GM12872 (cell line): ENCODE measurements around the gene RRH.

Source experiments
- TF ChIP-seq, protein P1 (sequence below): IDR thresholded peaks from 3 replicates; pipeline ENCODE4 v1.5.1; 2011; ENCODE audit warnings: low read depth, mild to moderate bottlenecking, low read length, moderate library complexity; ENCODE audit not compliant: insufficient read depth

RRH gene

DNA sequence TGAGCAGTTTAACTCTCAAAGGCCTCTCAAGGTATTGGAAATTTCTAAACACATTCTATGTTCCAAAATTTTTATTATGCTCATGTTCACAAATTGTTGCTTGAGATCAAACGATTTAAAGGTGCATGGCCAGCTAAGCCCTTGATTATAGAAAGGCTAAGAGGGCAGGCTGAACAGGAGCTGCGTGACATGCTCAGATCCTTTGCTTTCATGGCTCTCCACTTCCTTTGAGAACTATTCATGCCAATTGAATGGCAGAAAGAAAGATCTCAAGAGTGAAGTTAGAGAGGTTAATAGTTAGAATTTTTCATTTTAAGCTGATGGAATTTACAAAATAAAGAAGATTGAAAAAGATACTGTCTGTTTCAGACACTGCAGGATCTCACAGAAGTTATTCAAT lies 20.7 kb downstream of the RRH start:
- TF ChIP-seq, protein P1, sequence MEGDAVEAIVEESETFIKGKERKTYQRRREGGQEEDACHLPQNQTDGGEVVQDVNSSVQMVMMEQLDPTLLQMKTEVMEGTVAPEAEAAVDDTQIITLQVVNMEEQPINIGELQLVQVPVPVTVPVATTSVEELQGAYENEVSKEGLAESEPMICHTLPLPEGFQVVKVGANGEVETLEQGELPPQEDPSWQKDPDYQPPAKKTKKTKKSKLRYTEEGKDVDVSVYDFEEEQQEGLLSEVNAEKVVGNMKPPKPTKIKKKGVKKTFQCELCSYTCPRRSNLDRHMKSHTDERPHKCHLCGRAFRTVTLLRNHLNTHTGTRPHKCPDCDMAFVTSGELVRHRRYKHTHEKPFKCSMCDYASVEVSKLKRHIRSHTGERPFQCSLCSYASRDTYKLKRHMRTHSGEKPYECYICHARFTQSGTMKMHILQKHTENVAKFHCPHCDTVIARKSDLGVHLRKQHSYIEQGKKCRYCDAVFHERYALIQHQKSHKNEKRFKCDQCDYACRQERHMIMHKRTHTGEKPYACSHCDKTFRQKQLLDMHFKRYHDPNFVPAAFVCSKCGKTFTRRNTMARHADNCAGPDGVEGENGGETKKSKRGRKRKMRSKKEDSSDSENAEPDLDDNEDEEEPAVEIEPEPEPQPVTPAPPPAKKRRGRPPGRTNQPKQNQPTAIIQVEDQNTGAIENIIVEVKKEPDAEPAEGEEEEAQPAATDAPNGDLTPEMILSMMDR = no peak

DNA sequence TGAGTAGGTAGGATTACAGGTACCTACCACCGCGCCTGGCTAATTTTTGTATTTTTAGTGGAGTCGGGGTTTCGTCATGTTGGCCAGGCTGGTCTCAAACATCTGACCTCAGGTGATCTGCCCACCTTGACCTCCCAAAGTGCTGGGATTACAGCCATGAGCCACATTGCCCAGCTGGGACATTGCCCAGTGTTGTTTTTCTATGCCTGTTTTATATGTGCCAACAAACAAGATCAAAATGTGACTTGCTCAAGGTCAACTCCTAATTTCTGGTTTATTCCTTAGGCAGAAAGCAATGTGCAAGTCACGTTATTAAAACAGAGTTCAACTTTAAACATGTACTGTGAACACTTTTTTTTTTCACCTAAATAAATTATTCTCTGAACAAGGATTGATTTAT lies 22.8 kb downstream of the RRH start:
- TF ChIP-seq, protein P1 = no peak

DNA sequence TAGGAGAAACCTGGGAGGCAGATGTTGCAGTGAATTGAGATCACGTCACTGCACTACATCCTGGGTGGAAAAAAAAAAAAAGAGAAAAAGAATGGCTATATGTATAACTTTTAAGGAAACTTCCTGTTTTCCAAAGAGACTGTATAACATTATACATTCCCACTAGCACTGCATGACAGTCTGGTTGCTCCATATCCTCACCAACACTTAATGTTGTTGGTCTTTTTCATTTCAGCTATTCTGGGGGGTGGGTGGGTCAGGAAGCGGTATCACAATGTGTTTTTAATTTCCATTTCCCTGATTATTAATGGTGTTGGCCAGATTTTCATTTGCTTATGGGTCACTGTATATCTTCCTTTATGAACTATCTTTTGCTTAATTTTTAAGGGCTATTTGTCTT lies 33.5 kb downstream of the RRH start:
- TF ChIP-seq, protein P1 = no peak

DNA sequence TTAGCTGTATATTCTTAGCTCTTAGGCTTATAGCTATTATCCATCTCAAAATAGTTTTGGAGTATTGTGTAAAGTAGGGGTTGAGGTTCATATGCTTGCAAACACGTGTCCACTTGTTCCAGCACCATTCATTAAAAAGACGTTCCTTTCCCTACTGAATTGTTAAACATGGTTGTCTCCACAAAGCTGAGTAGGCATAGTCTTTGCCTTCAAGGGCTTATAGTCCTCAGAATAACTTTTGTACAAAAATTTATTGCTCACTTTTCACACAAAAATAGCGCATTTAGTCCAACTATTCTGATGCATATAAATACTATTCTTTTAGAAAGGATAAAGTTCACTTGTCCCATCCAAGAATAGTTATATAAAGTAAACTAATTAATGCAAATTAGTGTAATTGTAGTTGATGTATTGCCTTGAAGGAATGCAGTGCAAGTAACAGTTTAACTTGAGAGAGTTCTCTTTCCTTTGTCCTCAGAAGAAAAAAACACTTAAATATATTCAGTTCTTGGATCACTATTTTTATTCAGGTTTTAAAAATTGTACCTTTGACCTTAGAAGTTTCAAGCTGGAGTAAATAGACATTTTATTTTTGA lies 34.2 kb downstream of the RRH start:
- TF ChIP-seq, protein P1 = no peak

DNA sequence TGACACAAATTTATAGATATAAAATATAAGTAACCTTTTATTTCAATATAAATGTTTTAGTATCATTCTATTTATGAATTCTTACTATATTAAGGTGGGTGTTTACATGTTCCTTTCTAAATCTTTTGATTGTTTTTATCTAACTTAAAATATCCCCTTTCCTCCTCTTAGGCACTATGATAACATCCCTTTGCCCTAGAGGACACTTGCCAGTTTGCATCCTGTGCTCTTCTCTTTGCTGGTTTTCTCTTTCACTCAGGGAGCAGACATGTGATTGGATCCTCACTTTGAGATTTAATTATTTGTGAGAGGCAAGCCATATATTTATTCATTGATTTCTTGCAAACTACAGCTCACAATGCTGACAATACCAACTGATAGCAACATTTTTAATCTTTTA lies 36.4 kb downstream of the RRH start:
- TF ChIP-seq, protein P1 = no peak

DNA sequence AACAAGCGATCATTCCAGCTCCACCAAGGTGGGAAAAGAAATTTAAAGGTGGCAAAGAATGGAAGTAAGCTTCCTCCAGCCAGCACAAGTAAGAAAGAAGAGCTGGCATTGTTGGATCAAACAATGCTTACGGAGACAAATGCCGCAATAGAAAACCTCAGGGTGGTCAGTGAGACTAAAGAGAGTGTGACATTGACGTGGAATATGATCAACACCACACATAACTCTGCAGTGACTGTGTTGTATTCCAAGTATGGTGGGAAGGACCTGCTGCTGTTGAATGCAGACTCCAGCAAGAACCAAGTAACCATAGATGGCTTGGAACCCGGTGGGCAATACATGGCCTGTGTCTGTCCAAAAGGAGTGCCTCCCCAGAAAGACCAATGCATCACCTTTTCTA lies 42.3 kb downstream of the RRH start:
- TF ChIP-seq, protein P1 = no peak

DNA sequence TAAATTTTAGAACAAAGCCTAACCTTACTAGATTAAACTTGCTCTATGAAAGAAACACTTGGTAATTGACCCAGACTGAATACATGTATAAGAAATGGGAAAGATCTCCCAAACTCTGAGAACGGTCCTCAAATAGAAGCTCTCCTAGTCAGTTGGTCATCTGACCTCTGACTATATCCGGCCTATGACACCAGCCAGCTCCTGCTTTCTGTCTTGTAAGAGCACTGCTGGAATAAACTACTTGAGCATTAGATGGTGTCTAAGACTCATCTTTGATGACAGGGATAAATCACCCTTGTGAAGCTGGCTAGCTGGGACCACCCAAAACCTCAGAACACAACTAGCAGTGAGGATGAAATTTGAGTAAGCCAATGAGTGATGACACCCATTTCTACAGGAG lies 44.3 kb downstream of the RRH start:
- TF ChIP-seq, protein P1 = no peak
